Thyroid gland (tissue), 4 donors: ENCODE results near the gene DNAJC10. TPM values are rescaled to one million over a fixed set of nuclear protein-coding genes. Genes with fewer than 3 reads are reported as not detected.

Source experiments
- DNase-seq, 2 donors: peaks; one replicate each; pipeline ENCODE4 v3.0.0-alpha.2; 2019
- H3K27ac ChIP-seq, 3 donors: fragments of 200-600 bp; sonication (generic); 1 replicate in 2 of 3; 2 replicates in 1 of 3; pipeline ENCODE4 v1.5.1; 2016 to 2019; ENCODE audit warnings: mild to moderate bottlenecking in 1 of 3, moderate library complexity in 1 of 3
- H3K27me3 ChIP-seq: fragments of 200-600 bp; sonication (generic); one replicate; pipeline ENCODE4 v1.5.1; 2019
- H3K36me3 ChIP-seq, 2 donors: fragments of 200-600 bp; sonication (generic); one replicate each; pipeline ENCODE4 v1.5.1; 2016 to 2019
- H3K4me1 ChIP-seq, 2 donors: fragments of 200-600 bp; sonication (generic); one replicate each; pipeline ENCODE4 v1.5.1; 2017 to 2019
- H3K4me3 ChIP-seq, 3 donors: fragments of 200-600 bp; sonication (generic); replicated peaks in 1 of 3; 1 replicate in 2 of 3; 2 replicates in 1 of 3; pipeline ENCODE4 v1.5.1; 2016; ENCODE audit warnings: mild to moderate bottlenecking in 1 of 3
- H3K9me3 ChIP-seq: fragments of 200-600 bp; sonication (generic); one replicate; pipeline ENCODE4 v1.5.1; 2017
- CTCF ChIP-seq, 6 experiments: fragments of 200-600 bp in 3 of 6; fragments of 450-650 bp in 3 of 6; sonication (generic) in 3 of 6; IDR thresholded peaks; one replicate each; pipeline ENCODE4 v1.5.1; 2016 to 2019; ENCODE audit warnings: antibody characterized with exemption in 6 of 6, mild to moderate bottlenecking in 2 of 6, inconsistent platforms in 1 of 6, moderate library complexity in 1 of 6
- POLR2A ChIP-seq, 2 donors: fragments of 450-650 bp; IDR thresholded peaks; one replicate each; pipeline ENCODE4 v1.6.1; 2017; ENCODE audit warnings: antibody characterized with exemption in 2 of 2, mild to moderate bottlenecking in 2 of 2, moderate library complexity in 1 of 2
- WGBS, 2 donors: methylation state at CpG; one replicate each; pipeline ENCODE4 v1.1.5; 2017; 5-methylcytosine and 5-hydroxymethylcytosine counted together
- intact Hi-C: fragments of 100-400 bp; cut with DNase I; formaldehyde crosslinking; loops from one replicate; pipeline ENCODE4 v1.15.1; 2023
- total RNA-seq, 4 donors: library from RNA; depleted of rRNA; stranded (reverse); fragments of >200 nt; gene quantifications; one replicate each; pipeline ENCODE4 v1.2.3, GENCODE V29; 2016

The DNAJC10 gene
- total RNA-seq, 4 donors from 2014 or later = 76.4 to 99.4 (median 86.0) TPM

- intact Hi-C loops = no loop called here
- no peak for DNase-seq
- Histone ChIP-seq H3K9me3 (no peaks in the 10 kb centered on the region), H3K36me3 (no peaks in the 10 kb centered on the region), H3K4me1 (peaks cover 0 to 6% of the 10 kb centered on the region in 2 donors), H3K27me3 (no peaks in the 10 kb centered on the region), H3K27ac (no peak overlapping the region), H3K4me3 (no peak overlapping the region)
- no peak for TF ChIP-seq POLR2A (IDR thresholded peaks at IDR 0.05)
- no peak for TF ChIP-seq CTCF (IDR thresholded peaks at IDR 0.05)
- 56 to 63% methylated on average over 2 of the region's 2 CpGs for WGBS, 2 donors
These were observed 111.3 kb downstream of the DNAJC10 start for GRCh38 chr2:182827182-182827879.

- Histone ChIP-seq H3K27ac (no peak overlapping the region), H3K9me3 (no peaks in the 10 kb centered on the region), H3K4me3 (no peak overlapping the region), H3K4me1 (no peaks in the 10 kb centered on the region), H3K27me3 (no peaks in the 10 kb centered on the region), H3K36me3 (no peaks in the 10 kb centered on the region)
- intact Hi-C loops = no loop called here
- DNase-seq = no peak
- TF ChIP-seq CTCF (IDR thresholded peaks at IDR 0.05) (no peak), POLR2A (IDR thresholded peaks at IDR 0.05) (no peak)
These were observed 115.0 kb downstream of the DNAJC10 start for GRCh38 chr2:182831101-182831500.

- H3K4me3 ChIP-seq = no peak overlapping the region
- no peaks in the 10 kb centered on the region for H3K9me3 ChIP-seq
- H3K36me3 ChIP-seq = no peaks in the 10 kb centered on the region
- intact Hi-C loops = no loop called here
- H3K4me1 ChIP-seq = no peaks in the 10 kb centered on the region
- no peak for DNase-seq
- H3K27me3 ChIP-seq = no peaks in the 10 kb centered on the region
- no peak overlapping the region for H3K27ac ChIP-seq
- TF ChIP-seq POLR2A (IDR thresholded peaks at IDR 0.05) = no peak
- WGBS, 2 donors = 67% methylated on average over 3 of the region's 3 CpGs
These were observed 115.9 kb downstream of the DNAJC10 start for GRCh38 chr2:182831921-182832320.

GRCh38 chr2:182833084-182833854 lies 117.2 kb downstream of the DNAJC10 start:
- Histone ChIP-seq H3K9me3 (no peaks in the 10 kb centered on the region), H3K27ac (no peak overlapping the region), H3K4me3 (no peak overlapping the region), H3K27me3 (no peaks in the 10 kb centered on the region), H3K36me3 (no peaks in the 10 kb centered on the region), H3K4me1 (no peaks in the 10 kb centered on the region)
- WGBS, 2 donors = 90 to 93% methylated on average over 9 of the region's 9 CpGs
- no peak for DNase-seq
- no peak for TF ChIP-seq POLR2A (IDR thresholded peaks at IDR 0.05)
- no peak for TF ChIP-seq CTCF (IDR thresholded peaks at IDR 0.05)
- intact Hi-C loops = no loop called here

GRCh38 chr2:182834293-182834692 lies 118.2 kb downstream of the DNAJC10 start:
- H3K27me3 ChIP-seq = no peaks in the 10 kb centered on the region
- H3K9me3 ChIP-seq = no peaks in the 10 kb centered on the region
- no peak overlapping the region for H3K4me3 ChIP-seq
- no peak overlapping the region for H3K27ac ChIP-seq
- H3K36me3 ChIP-seq = no peaks in the 10 kb centered on the region
- 54 to 73% methylated on average over 1 of the region's 1 CpG for WGBS, 2 donors
- no peaks in the 10 kb centered on the region for H3K4me1 ChIP-seq
- DNase-seq = no peak
- no peak for TF ChIP-seq POLR2A (IDR thresholded peaks at IDR 0.05)
- TF ChIP-seq CTCF (IDR thresholded peaks at IDR 0.05) = no peak
- intact Hi-C loops = no loop called here
